ENCODE measurements around the gene ROR1. TPM values are rescaled to one million over a fixed set of nuclear protein-coding genes. Genes with fewer than 3 reads are reported as not detected.

Gene ROR1
- polyA plus RNA-seq, 1 donor = 36.8 TPM

- DNase-seq = no peak
Measured at GRCh38 chr1:64021066-64021465, 247.2 kb downstream of the ROR1 start.

- no peak for DNase-seq
Measured at GRCh38 chr1:64025051-64025450, 251.2 kb downstream of the ROR1 start.

- DNase-seq = no peak
Measured at GRCh38 chr1:64029037-64029436, 255.2 kb downstream of the ROR1 start.

- DNase-seq = no peak
Measured at GRCh38 chr1:64030411-64030810, 256.6 kb downstream of the ROR1 start.

GRCh38 chr1:64031236-64031635 lies 257.4 kb downstream of the ROR1 start:
- no peak for DNase-seq

GRCh38 chr1:64033667-64034220 lies 259.9 kb downstream of the ROR1 start:
- no peak for DNase-seq

GRCh38 chr1:64036549-64036948 lies 262.7 kb downstream of the ROR1 start:
- DNase-seq = no peak

- no peak for DNase-seq
Measured at GRCh38 chr1:64038119-64038518, 264.3 kb downstream of the ROR1 start.

- DNase-seq = no peak
Measured at GRCh38 chr1:64038965-64039364, 265.1 kb downstream of the ROR1 start.

GRCh38 chr1:64039390-64039926 lies 265.6 kb downstream of the ROR1 start:
- peak; percentile 61 for DNase-seq

GRCh38 chr1:64041371-64042131 lies 267.7 kb downstream of the ROR1 start:
- DNase-seq = peak; percentile 59

- DNase-seq = peak; percentile 56
Measured at GRCh38 chr1:64042331-64043100, 268.7 kb downstream of the ROR1 start.

GRCh38 chr1:64043288-64043687 lies 269.5 kb downstream of the ROR1 start:
- DNase-seq = no peak

GRCh38 chr1:64043976-64044375 lies 270.2 kb downstream of the ROR1 start:
- DNase-seq = no peak

- no peak for DNase-seq
Measured at GRCh38 chr1:64046243-64046642, 272.4 kb downstream of the ROR1 start.

GRCh38 chr1:64046891-64047290 lies 273.1 kb downstream of the ROR1 start:
- no peak for DNase-seq

- DNase-seq = no peak
Measured at GRCh38 chr1:64047549-64047996, 273.8 kb downstream of the ROR1 start.

- DNase-seq = no peak
Measured at GRCh38 chr1:64049900-64050540, 276.2 kb downstream of the ROR1 start.

- DNase-seq = no peak
Measured at GRCh38 chr1:64050601-64051000, 276.8 kb downstream of the ROR1 start.

- peak; percentile 25 for DNase-seq
Measured at GRCh38 chr1:64051796-64052195, 278.0 kb downstream of the ROR1 start.

GRCh38 chr1:64052777-64053176 lies 279.0 kb downstream of the ROR1 start:
- no peak for DNase-seq

GRCh38 chr1:64055310-64055709 lies 281.5 kb downstream of the ROR1 start:
- DNase-seq = no peak
